Thymus (tissue), 11 donors: ENCODE data around the gene OTOF. TPM values are rescaled to one million over a fixed set of nuclear protein-coding genes. Genes with fewer than 3 reads are reported as not detected.

Experiments used
- DNase-seq, 9 donors: peaks; one replicate each; pipeline ENCODE4 v3.0.0-alpha.2; 2013; ENCODE audit warnings: low spot score in 9 of 9, low read depth in 6 of 9, missing footprints in 1 of 9
- H3K27ac ChIP-seq, 2 donors: one replicate each; pipeline ENCODE4 v1.5.1; 2013; ENCODE audit warnings: control low read depth in 1 of 2, low read depth in 1 of 2, low read length in 1 of 2, mild to moderate bottlenecking in 1 of 2, moderate library complexity in 1 of 2
- H3K27me3 ChIP-seq, 2 donors: one replicate each; pipeline ENCODE4 v1.5.1; 2013; ENCODE audit warnings: low read length in 1 of 2; ENCODE audit not compliant: control insufficient read depth in 2 of 2, insufficient read depth in 1 of 2
- H3K36me3 ChIP-seq, 2 donors: one replicate each; pipeline ENCODE4 v1.5.1; 2013; ENCODE audit warnings: low read length in 1 of 2, mild to moderate bottlenecking in 1 of 2, moderate library complexity in 1 of 2; ENCODE audit not compliant: control insufficient read depth in 2 of 2, insufficient read depth in 2 of 2
- H3K4me1 ChIP-seq, 2 donors: one replicate each; pipeline ENCODE4 v1.5.1; 2013; ENCODE audit warnings: low read length in 2 of 2; ENCODE audit not compliant: control insufficient read depth in 2 of 2, insufficient read depth in 2 of 2
- H3K4me3 ChIP-seq, 2 donors: one replicate each; pipeline ENCODE4 v1.5.1; 2013; ENCODE audit warnings: low read length in 2 of 2, control low read depth in 1 of 2, mild to moderate bottlenecking in 1 of 2
- H3K9me3 ChIP-seq, 2 donors: one replicate each; pipeline ENCODE4 v1.5.1; 2013; ENCODE audit warnings: low read length in 1 of 2, mild to moderate bottlenecking in 1 of 2; ENCODE audit not compliant: control insufficient read depth in 2 of 2, insufficient read depth in 1 of 2
- WGBS: extraction: QIAGEN DNeasy Blood & Tissue Kit; methylation state at CpG from one replicate; pipeline ENCODE4 v1.1.7; 2013; 5-methylcytosine and 5-hydroxymethylcytosine counted together
- polyA plus RNA-seq: library from polyadenylated mRNA; stranded (reverse); fragments of 200-250 nt; gene quantifications from one replicate; pipeline ENCODE4 v1.2.3, GENCODE V29; 2013
- total RNA-seq: library from RNA; stranded (reverse); fragments of 120-200 nt; gene quantifications from one replicate; pipeline ENCODE4 v1.2.4, GENCODE V29; 2013
- donor health status: healthy.

OTOF gene
- total and polyA plus RNA-seq, 2 donors, result 0.42 to 0.71 TPM

DNA sequence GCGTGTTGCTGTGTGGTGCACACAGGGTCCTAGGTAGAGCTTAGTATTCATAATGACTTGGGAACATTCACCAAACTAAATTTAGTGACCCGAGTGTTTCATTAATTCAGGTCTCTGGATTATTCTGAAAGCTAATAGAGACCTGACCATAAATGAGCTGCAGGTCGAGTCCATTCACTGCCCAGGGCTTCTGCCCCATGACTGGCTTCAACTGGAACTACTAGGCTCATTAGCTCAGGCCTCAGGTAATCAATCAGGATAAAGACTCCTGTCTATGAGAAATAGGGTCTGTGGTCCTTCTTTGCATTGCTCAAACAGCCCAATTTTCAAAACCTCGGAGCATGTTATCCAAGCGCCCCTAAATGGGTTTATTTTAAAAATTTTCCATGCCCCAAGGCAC, 30.0 kb upstream of the OTOF start:
- no peak overlapping the region for H3K4me3 ChIP-seq
- peaks cover 4 to 19% of the 10 kb centered on the region in 2 donors for H3K4me1 ChIP-seq
- peaks cover 0 to 3% of the 10 kb centered on the region in 2 donors for H3K9me3 ChIP-seq
- no peak for DNase-seq
- H3K27me3 ChIP-seq, result peaks cover 0 to 16% of the 10 kb centered on the region in 2 donors
- whole genome bisulfite sequencing, result 95% methylated on average over 5 of the region's 5 CpGs
- no peak overlapping the region for H3K27ac ChIP-seq
- H3K36me3 ChIP-seq, result no peaks in the 10 kb centered on the region

- no peaks in the 10 kb centered on the region for H3K36me3 ChIP-seq
Measured at GRCh38 chr2:26507088-26507487, 29.2 kb upstream of the OTOF start.

GRCh38 chr2:26506279-26506678, 28.4 kb upstream of the OTOF start:
- peaks cover 0 to 3% of the 10 kb centered on the region in 2 donors for H3K9me3 ChIP-seq
- no peak for DNase-seq

More at GRCh38 chr2:26507088-26507487, 29.2 kb upstream of the OTOF start:
- Histone ChIP-seq H3K4me1 (peaks cover 0 to 12% of the 10 kb centered on the region in 2 donors), H3K27ac (no peak overlapping the region), H3K9me3 (peaks cover 0 to 3% of the 10 kb centered on the region in 2 donors), H3K4me3 (no peak overlapping the region), H3K27me3 (peaks cover 0 to 21% of the 10 kb centered on the region in 2 donors)
- DNase-seq, result no peak

GRCh38 chr2:26504002-26504401, 26.1 kb upstream of the OTOF start:
- H3K27ac ChIP-seq, result no peak overlapping the region
- 75% methylated on average over 13 of the region's 13 CpGs for WGBS

More at GRCh38 chr2:26506279-26506678, 28.4 kb upstream of the OTOF start:
- WGBS, result 89% methylated on average over 4 of the region's 4 CpGs
- Histone ChIP-seq H3K36me3 (no peaks in the 10 kb centered on the region), H3K4me3 (no peak overlapping the region), H3K4me1 (peaks cover 0 to 12% of the 10 kb centered on the region in 2 donors), H3K27ac (no peak overlapping the region), H3K27me3 (peaks cover 0 to 22% of the 10 kb centered on the region in 2 donors)

GRCh38 chr2:26503231-26503880, 25.4 kb upstream of the OTOF start:
- Histone ChIP-seq H3K36me3 (no peaks in the 10 kb centered on the region), H3K9me3 (no peaks in the 10 kb centered on the region), H3K27me3 (peaks cover 0 to 29% of the 10 kb centered on the region in 2 donors), H3K4me1 (peaks cover 0 to 12% of the 10 kb centered on the region in 2 donors), H3K4me3 (peak overlapping the region; percentile 28 to 52), H3K27ac (no peak overlapping the region)
- WGBS, result 3% methylated on average over 41 of the region's 41 CpGs
- DNase-seq, result peak; percentile 54 to 87 (median 71)

More at GRCh38 chr2:26504002-26504401, 26.1 kb upstream of the OTOF start:
- Histone ChIP-seq H3K9me3 (no peaks in the 10 kb centered on the region), H3K4me1 (peaks cover 0 to 12% of the 10 kb centered on the region in 2 donors), H3K36me3 (no peaks in the 10 kb centered on the region), H3K4me3 (peak overlapping the region; percentile 28 to 52), H3K27me3 (peaks cover 0 to 24% of the 10 kb centered on the region in 2 donors)
- DNase-seq, result no peak

DNA sequence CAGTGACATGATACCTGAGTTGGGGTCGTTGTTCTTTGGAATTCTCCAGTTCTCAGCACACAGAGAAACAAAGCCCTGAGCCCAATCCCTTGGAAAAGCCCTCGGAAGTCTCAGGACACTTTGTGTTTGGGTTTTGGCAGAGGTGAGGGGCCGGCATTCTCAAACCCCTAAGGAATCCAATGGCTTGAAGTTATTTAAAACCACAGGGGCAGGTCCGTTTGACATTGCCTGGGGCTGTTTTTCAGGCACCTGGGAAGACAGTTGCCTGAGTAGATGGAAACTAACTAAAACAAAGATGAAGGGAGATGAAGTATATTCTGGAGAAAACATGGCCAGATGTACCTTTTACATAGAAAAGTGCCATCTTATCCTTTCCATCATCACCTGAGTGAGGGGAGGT, 22.5 kb upstream of the OTOF start:
- no peak for DNase-seq
- H3K9me3 ChIP-seq, result peaks cover 0 to 3% of the 10 kb centered on the region in 2 donors
- no peak overlapping the region for H3K27ac ChIP-seq
- WGBS, result 86% methylated on average over 4 of the region's 4 CpGs
- H3K27me3 ChIP-seq, result peaks cover 0 to 32% of the 10 kb centered on the region in 2 donors
- peaks cover 0 to 12% of the 10 kb centered on the region in 2 donors for H3K4me1 ChIP-seq
- no peak overlapping the region for H3K4me3 ChIP-seq
- no peaks in the 10 kb centered on the region for H3K36me3 ChIP-seq

DNA sequence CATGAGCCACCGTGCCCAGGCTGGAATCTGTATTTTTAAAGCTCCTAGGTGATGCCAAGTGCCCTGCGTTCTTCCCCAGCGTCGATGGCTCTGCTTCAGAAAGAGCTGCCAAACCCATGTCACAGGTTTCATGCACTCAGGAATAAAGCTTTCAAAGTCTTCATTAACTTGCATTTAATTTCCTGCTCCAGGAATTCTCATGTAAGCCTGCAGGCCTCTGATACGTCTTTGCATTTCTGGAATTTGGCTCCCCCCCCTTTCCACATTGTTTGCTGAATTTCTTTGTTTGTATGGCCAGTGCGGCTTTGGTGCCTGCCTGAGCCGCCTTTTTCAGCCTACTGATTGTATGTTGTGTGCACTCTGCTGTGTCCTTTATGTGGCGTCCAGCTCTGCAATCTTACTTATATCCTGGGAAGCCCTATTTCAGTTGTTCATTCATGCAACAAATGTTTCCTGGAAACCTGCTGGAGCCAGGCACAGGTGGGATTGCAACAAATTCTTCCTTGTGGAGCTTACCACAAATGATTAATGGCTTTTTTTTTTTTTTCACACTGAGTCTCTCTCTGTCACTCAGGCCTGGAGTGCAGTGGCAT, 17.9 kb upstream of the OTOF start:
- Histone ChIP-seq H3K27me3 (peaks cover 0 to 15% of the 10 kb centered on the region in 2 donors), H3K9me3 (peaks cover 0 to 6% of the 10 kb centered on the region in 2 donors), H3K36me3 (no peaks in the 10 kb centered on the region), H3K4me3 (no peak overlapping the region), H3K27ac (no peak overlapping the region), H3K4me1 (no peaks in the 10 kb centered on the region)
- no peak for DNase-seq
- 90% methylated on average over 8 of the region's 8 CpGs for WGBS

DNA sequence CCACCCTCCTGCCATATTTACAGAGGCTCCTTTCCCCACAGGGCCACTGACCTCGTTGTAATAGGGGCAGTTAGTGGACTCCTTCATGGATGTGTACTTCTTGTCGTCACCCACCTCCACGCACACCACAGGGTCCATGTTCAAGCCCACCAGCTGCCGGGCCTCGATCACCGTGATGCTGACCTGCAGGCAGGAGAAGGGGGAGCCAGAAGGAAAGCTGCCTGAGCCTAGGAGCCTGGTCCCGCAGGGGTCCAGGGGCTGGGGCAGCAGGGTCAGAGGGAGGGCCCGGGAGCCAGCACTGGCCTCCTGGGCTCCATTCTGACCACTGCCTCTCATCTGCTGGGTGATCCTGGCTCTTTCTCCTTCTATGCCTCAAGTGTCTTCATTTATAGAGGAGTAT, 17.0 kb upstream of the OTOF start:
- H3K4me1 ChIP-seq, result no peaks in the 10 kb centered on the region
- WGBS, result 96% methylated on average over 8 of the region's 8 CpGs
- H3K27me3 ChIP-seq, result peaks cover 0 to 15% of the 10 kb centered on the region in 2 donors
- H3K27ac ChIP-seq, result no peak overlapping the region
- no peak for DNase-seq
- no peak overlapping the region for H3K4me3 ChIP-seq
- H3K36me3 ChIP-seq, result no peaks in the 10 kb centered on the region
- peaks cover 0 to 6% of the 10 kb centered on the region in 2 donors for H3K9me3 ChIP-seq

GRCh38 chr2:26494199-26494598, 16.3 kb upstream of the OTOF start:
- whole genome bisulfite sequencing, result over 99% methylated on average over 4 of the region's 4 CpGs
- H3K36me3 ChIP-seq, result no peaks in the 10 kb centered on the region
- no peak for DNase-seq
- no peak overlapping the region for H3K27ac ChIP-seq
- peaks cover 0 to 15% of the 10 kb centered on the region in 2 donors for H3K27me3 ChIP-seq
- H3K4me3 ChIP-seq, result no peak overlapping the region
- H3K4me1 ChIP-seq, result no peaks in the 10 kb centered on the region
- peaks cover 0 to 6% of the 10 kb centered on the region in 2 donors for H3K9me3 ChIP-seq
